Posterior cingulate gyrus (tissue), 11 donors: ENCODE data around the gene ELL.

Source experiments
- DNase-seq, 10 donors: peaks; one replicate each; pipeline versions ENCODE4 v3.0.0 to v3.0.0-alpha.2; 2020 to 2021; ENCODE audit warnings: mixed read lengths in 3 of 10
- intact Hi-C: fragments of 100-400 bp; cut with DNase I; formaldehyde crosslinking; loops from one replicate; pipeline ENCODE4 v1.15.1; 2023

Gene ELL

GRCh38 chr19:18475004-18475453 is 46.8 kb downstream of the ELL start:
- intact Hi-C loops: no loop called here
- no peak for DNase-seq

- intact Hi-C loops: no loop called here
- DNase-seq: no peak
These were observed 47.4 kb downstream of the ELL start for GRCh38 chr19:18474366-18474887.

- DNase-seq: no peak
- intact Hi-C loops: no loop called here
These were observed 48.2 kb downstream of the ELL start for GRCh38 chr19:18473706-18474087.

GRCh38 chr19:18473003-18473705 is 48.7 kb downstream of the ELL start:
- peak in 1 of 10 donors; percentile 54 for DNase-seq
- intact Hi-C loops: no loop called here

- intact Hi-C loops: no loop called here
These were observed 51.1 kb downstream of the ELL start for GRCh38 chr19:18470787-18471186.

GRCh38 chr19:18469069-18469846 is 52.6 kb downstream of the ELL start:
- peak in 6 of 10 donors; percentile 45 to 93 (median 64) for DNase-seq
- intact Hi-C loops: loop anchor here (5.0 kb wide), 1 partner anchor 53 kb away; the partner anchor contains the start of gene ELL

More at GRCh38 chr19:18470787-18471186, 51.1 kb downstream of the ELL start:
- DNase-seq: no peak

- no peak for DNase-seq
- intact Hi-C loops: loop anchor here (5.0 kb wide), 1 partner anchor 54 kb away; the partner anchor contains the start of gene ELL
These were observed 53.4 kb downstream of the ELL start for GRCh38 chr19:18468517-18468916.

- no peak for DNase-seq
- intact Hi-C loops: loop anchor here (5.0 kb wide), 1 partner anchor 54 kb away; the partner anchor contains the start of gene ELL
These were observed 53.9 kb downstream of the ELL start for GRCh38 chr19:18467978-18468377.

- no peak for DNase-seq
- intact Hi-C loops: loop anchor here (5.0 kb wide), 1 partner anchor 56 kb away; the partner anchor contains the start of gene ELL
These were observed 55.5 kb downstream of the ELL start for GRCh38 chr19:18466354-18466753.

GRCh38 chr19:18465964-18466339 is 55.9 kb downstream of the ELL start:
- intact Hi-C loops: loop anchor here (5.0 kb wide), 1 partner anchor 56 kb away; the partner anchor contains the start of gene ELL
- DNase-seq: no peak

GRCh38 chr19:18465214-18465963 is 56.5 kb downstream of the ELL start:
- intact Hi-C loops: loop anchor here (5.0 kb wide), 1 partner anchor 57 kb away; the partner anchor contains the start of gene ELL

GRCh38 chr19:18464646-18465045 is 57.2 kb downstream of the ELL start:
- intact Hi-C loops: loop anchor here (5.0 kb wide), 1 partner anchor 58 kb away; the partner anchor contains the start of gene ELL

More at GRCh38 chr19:18465214-18465963, 56.5 kb downstream of the ELL start:
- DNase-seq: no peak

GRCh38 chr19:18461471-18461870 is 60.4 kb downstream of the ELL start:
- intact Hi-C loops: no loop called here
- peak in 1 of 10 donors; percentile 67 for DNase-seq

More at GRCh38 chr19:18464646-18465045, 57.2 kb downstream of the ELL start:
- peak; percentile 70 to 97 (median 76) for DNase-seq

GRCh38 chr19:18460900-18461299 is 61.0 kb downstream of the ELL start:
- no peak for DNase-seq
- intact Hi-C loops: no loop called here

GRCh38 chr19:18457483-18458331 is 64.2 kb downstream of the ELL start:
- intact Hi-C loops: loop anchor here (5.0 to 10.0 kb wide), 2 partner anchors 130 to 387 kb away; partner anchors contain the start of gene REX1BD
- peak in 1 of 10 donors; percentile 59 for DNase-seq

GRCh38 chr19:18456974-18457373 is 64.9 kb downstream of the ELL start:
- DNase-seq: peak in 9 of 10 donors; percentile 59 to 96 (median 74)
- intact Hi-C loops: loop anchor here (5.0 to 10.0 kb wide), 2 partner anchors 130 to 388 kb away; partner anchors contain the start of gene REX1BD

- intact Hi-C loops: loop anchor here (5.0 to 10.0 kb wide), 2 partner anchors 131 to 389 kb away; partner anchors contain the start of gene REX1BD
- DNase-seq: no peak
These were observed 65.6 kb downstream of the ELL start for GRCh38 chr19:18456279-18456678.

GRCh38 chr19:18453269-18454024 is 68.4 kb downstream of the ELL start:
- intact Hi-C loops: loop anchor here (10.0 kb wide), 1 partner anchor 391 kb away; no protein-coding TSS in a partner anchor
- no peak for DNase-seq
